B cell (primary cell): Measurements from ENCODE around the gene COPS7B. TPM values are rescaled to one million over a fixed set of nuclear protein-coding genes. Genes with fewer than 3 reads are reported as not detected.

Experiments
- ATAC-seq: fragments of 200-7000 bp; cut with Tn5 transposase; one replicate; pipeline ENCODE4 v1.10.0; 2021; ENCODE audit warnings: low read depth, mild to moderate bottlenecking, moderate number of reproducible peaks, moderate library complexity
- CTCF ChIA-PET: fragments of 350-600 bp; sonication (Branson Sonifier 250); formaldehyde crosslinking; loops from one replicate; lab custom pipeline; 2021; ENCODE audit warnings: antibody characterized with exemption, inconsistent platforms; lab: Charles Lee
- POLR2A ChIA-PET: fragments of 350-600 bp; sonication (Branson Sonifier 250); formaldehyde crosslinking; loops from one replicate; lab custom pipeline; 2021; ENCODE audit warnings: antibody characterized with exemption; lab: Charles Lee
- DNase-seq: peaks from one replicate; pipeline ENCODE4 v3.0.0; 2013
- H2AFZ ChIP-seq: 2 replicates; pipeline ENCODE4 v1.6.1; 2012; ENCODE audit warnings: mild to moderate bottlenecking, low read depth, low read length; ENCODE audit not compliant: insufficient read depth, poor library complexity, severe bottlenecking
- H3K27ac ChIP-seq, 2 donors: 1 replicate in 1 of 2; 2 replicates in 1 of 2; pipeline ENCODE4 v1.5.1; 2012 to 2013; ENCODE audit warnings: low read length in 2 of 2, mild to moderate bottlenecking in 2 of 2, moderate library complexity in 1 of 2
- H3K27me3 ChIP-seq, 4 experiments: fragments of 200-600 bp in 1 of 4; sonication (generic) in 1 of 4; replicated peaks in 1 of 4; 1 replicate in 2 of 4; 2 replicates in 2 of 4; pipeline versions ENCODE4 v1.6.1 to v1.7.0; 2013 to 2016; ENCODE audit warnings: low read length in 3 of 4, mild to moderate bottlenecking in 2 of 4, mixed read lengths in 1 of 4, moderate library complexity in 1 of 4; ENCODE audit not compliant: insufficient read depth in 4 of 4, control insufficient read depth in 3 of 4; ENCODE audit errors: control extremely low read depth in 1 of 4
- H3K36me3 ChIP-seq, 2 experiments: replicated peaks in 1 of 2; 1 replicate in 1 of 2; 2 replicates in 1 of 2; pipeline versions ENCODE4 v1.6.1 to v1.7.1; 2013; ENCODE audit warnings: low read length in 1 of 2; ENCODE audit not compliant: insufficient read depth in 2 of 2, control insufficient read depth in 1 of 2; ENCODE audit errors: control extremely low read depth in 1 of 2, extremely low read depth in 1 of 2
- H3K4me1 ChIP-seq, 2 donors: fragments of 200-600 bp in 1 of 2; sonication (generic) in 1 of 2; 1 replicate in 1 of 2; 2 replicates in 1 of 2; pipeline versions ENCODE4 v1.5.1 to v1.6.1; 2013 to 2017; ENCODE audit warnings: low read length in 2 of 2; ENCODE audit not compliant: control insufficient read depth in 2 of 2, insufficient read depth in 2 of 2
- H3K4me2 ChIP-seq: replicated peaks from 2 replicates; pipeline ENCODE3; 2012; ENCODE audit warnings: mild to moderate bottlenecking, low read depth, low read length; ENCODE audit not compliant: poor library complexity, severe bottlenecking
- H3K4me3 ChIP-seq, 5 experiments: fragments of 200-600 bp in 1 of 5; sonication (generic) in 1 of 5; 1 replicate in 3 of 5; 2 replicates in 2 of 5; pipeline versions ENCODE4 v1.5.1 to v1.7.0; 2011 to 2016; ENCODE audit warnings: low read length in 4 of 5, mild to moderate bottlenecking in 4 of 5, low read depth in 2 of 5, control low read depth in 1 of 5, moderate library complexity in 1 of 5; ENCODE audit not compliant: insufficient read depth in 1 of 5; ENCODE audit errors: control extremely low read depth in 1 of 5, extremely low read depth in 1 of 5
- H3K79me2 ChIP-seq: fragments of 200-600 bp; sonication (generic); one replicate; pipeline ENCODE4 v1.6.0; 2016; ENCODE audit warnings: low read length; ENCODE audit not compliant: control insufficient read depth, insufficient read depth
- H3K9ac ChIP-seq: fragments of 200-600 bp; sonication (generic); 2 replicates; pipeline ENCODE4 v1.6.1; 2017; ENCODE audit warnings: mild to moderate bottlenecking, low read length, moderate library complexity
- H3K9me3 ChIP-seq, 3 donors: one replicate each; pipeline versions ENCODE4 v1.6.1 to v1.7.1; 2013; ENCODE audit warnings: low read length in 2 of 3; ENCODE audit not compliant: control insufficient read depth in 2 of 3, insufficient read depth in 1 of 3; ENCODE audit errors: control extremely low read depth in 1 of 3
- H4K20me1 ChIP-seq: 2 replicates; pipeline ENCODE4 v1.6.0; 2012; ENCODE audit warnings: mild to moderate bottlenecking, low read length; ENCODE audit not compliant: insufficient read depth, control insufficient read depth, poor library complexity, severe bottlenecking
- H3K27ac Mint-ChIP-seq: one replicate; pipeline ENCODE4 v1.8.0; 2021; ENCODE audit warnings: mixed read lengths
- H3K27me3 Mint-ChIP-seq: one replicate; pipeline ENCODE4 v1.8.0; 2021; ENCODE audit warnings: mixed read lengths
- H3K4me1 Mint-ChIP-seq: one replicate; pipeline ENCODE4 v1.8.0; 2021; ENCODE audit warnings: mixed read lengths
- H3K4me3 Mint-ChIP-seq: one replicate; pipeline ENCODE4 v1.8.0; 2021; ENCODE audit warnings: mixed read lengths
- H3K9me3 Mint-ChIP-seq: one replicate; pipeline ENCODE4 v1.8.0; 2022; ENCODE audit warnings: mixed read lengths; ENCODE audit not compliant: insufficient read depth
- CTCF ChIP-seq: fragments of 200-600 bp; IDR thresholded peaks from one replicate; pipeline ENCODE4 v1.8.0; 2022; ENCODE audit warnings: antibody characterized with exemption, mild to moderate bottlenecking
- EZH2 ChIP-seq: IDR thresholded peaks from 2 replicates; pipeline ENCODE4 v1.6.1; 2012; ENCODE audit warnings: borderline replicate concordance, low read depth, mild to moderate bottlenecking, moderate library complexity, low read length; ENCODE audit not compliant: insufficient read depth, poor library complexity, severe bottlenecking
- WGBS: methylation state at CpG from one replicate; pipeline ENCODE4 v1.1.5; 2013; ENCODE audit warnings: missing lambda C conversion rate; ENCODE audit not compliant: insufficient coverage; 5-methylcytosine and 5-hydroxymethylcytosine counted together
- intact Hi-C: fragments of 100-400 bp; cut with micrococcal nuclease; formaldehyde crosslinking; loops from one replicate; pipeline ENCODE4 v1.10.0; 2022
- polyA plus RNA-seq: library from polyadenylated mRNA; depleted of rRNA; stranded (reverse); fragments of >200 nt; gene quantifications from 2 replicates; pipeline ENCODE4 v1.2.3, GENCODE V29; 2012
- total RNA-seq, 2 donors: library from RNA; stranded (reverse); fragments of 120-200 nt in 1 of 2; gene quantifications; 1 replicate in 1 of 2; 2 replicates in 1 of 2; pipeline versions ENCODE4 v1.2.3 to v1.2.4, GENCODE V29; 2013 to 2022

COPS7B gene
- total and polyA plus RNA-seq, 2 donors (not counting 1 experiment from before 2014, with no cell fraction given), result 52.7 to 70.8 TPM

DNA sequence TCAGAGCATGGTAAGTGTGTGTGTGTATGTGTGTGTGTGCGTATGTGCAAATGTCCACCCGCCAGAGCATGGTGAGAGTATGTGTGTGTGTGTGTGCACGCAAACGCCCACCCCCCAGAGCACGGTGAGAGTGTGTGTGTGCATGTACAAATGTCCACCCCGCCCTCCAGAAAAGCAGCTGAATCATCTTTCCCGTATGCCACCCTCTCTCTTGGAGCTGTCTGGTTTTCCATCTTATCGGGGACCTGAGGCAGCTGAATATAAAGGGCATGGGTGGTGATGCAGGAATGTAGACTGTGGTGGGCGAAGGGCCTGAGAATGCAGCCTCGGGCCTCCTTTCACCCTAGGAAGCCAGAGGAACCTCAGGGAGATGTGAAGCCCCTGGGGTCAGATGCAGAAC is 66.9 kb downstream of the COPS7B start:
- H3K27me3 Mint-ChIP-seq, result peaks cover 12% of the 10 kb centered on the region
- H2AFZ ChIP-seq, result no peak overlapping the region
- no peaks in the 10 kb centered on the region for H4K20me1 ChIP-seq
- H3K9me3 Mint-ChIP-seq, result no peaks in the 10 kb centered on the region
- TF ChIP-seq CTCF, result no peak
- no peak for TF ChIP-seq EZH2
- no peak overlapping the region for H3K27ac Mint-ChIP-seq
- no peaks in the 10 kb centered on the region for H3K79me2 ChIP-seq
- ATAC-seq (no peak), DNase-seq (no peak)
- no peaks in the 10 kb centered on the region for H3K9me3 ChIP-seq
- peaks cover 0 to 4% (median 0%) of the 10 kb centered on the region in 4 experiments for H3K27me3 ChIP-seq
- ChIA-PET CTCF (interaction anchor here (0.8 to 1.5 kb wide), 4 partner anchors 33 to 47 kb away, joined by 3 to 4 read pairs (median 4); no protein-coding TSS in a partner anchor), POLR2A (no interaction called here)
- 80% methylated on average over 8 of the region's 10 CpGs for whole genome bisulfite sequencing
- H3K4me3 ChIP-seq, result no peak overlapping the region
- peaks cover 7% of the 10 kb centered on the region for H3K4me1 Mint-ChIP-seq
- H3K27ac ChIP-seq, result no peak overlapping the region
- H3K4me2 ChIP-seq, result no peak overlapping the region
- no peaks in the 10 kb centered on the region for H3K36me3 ChIP-seq
- H3K4me3 Mint-ChIP-seq, result no peak overlapping the region
- intact Hi-C loops, result no loop called here
- H3K4me1 ChIP-seq, result no peaks in the 10 kb centered on the region
- H3K9ac ChIP-seq, result no peak overlapping the region

- no peak overlapping the region for H3K27ac Mint-ChIP-seq
- H3K9me3 Mint-ChIP-seq, result no peaks in the 10 kb centered on the region
- peaks cover 7% of the 10 kb centered on the region for H3K4me1 Mint-ChIP-seq
- CTCF ChIA-PET, result no interaction called here
- no peak overlapping the region for H2AFZ ChIP-seq
- TF ChIP-seq CTCF, result no peak
- no peak for TF ChIP-seq EZH2
- WGBS, result 99% methylated on average over 9 of the region's 9 CpGs
- no peak overlapping the region for H3K4me2 ChIP-seq
- no peaks in the 10 kb centered on the region for H4K20me1 ChIP-seq
- intact Hi-C loops, result no loop called here
- H3K9ac ChIP-seq, result no peak overlapping the region
- H3K4me3 ChIP-seq, result no peak overlapping the region
- H3K9me3 ChIP-seq, result no peaks in the 10 kb centered on the region
- H3K27me3 ChIP-seq, result peaks cover 0 to 4% (median 0%) of the 10 kb centered on the region in 4 experiments
- no peak overlapping the region for H3K4me3 Mint-ChIP-seq
- POLR2A ChIA-PET, result interaction anchor here (0.5 kb wide), 1 partner anchor 751 kb away, joined by 6 read pairs; no protein-coding TSS in a partner anchor
- H3K79me2 ChIP-seq, result no peaks in the 10 kb centered on the region
- ATAC-seq (no peak), DNase-seq (no peak)
- no peaks in the 10 kb centered on the region for H3K4me1 ChIP-seq
- H3K36me3 ChIP-seq, result no peaks in the 10 kb centered on the region
- H3K27ac ChIP-seq, result no peak overlapping the region
- H3K27me3 Mint-ChIP-seq, result peaks cover 12% of the 10 kb centered on the region
These were observed 68.4 kb downstream of the COPS7B start for GRCh38 chr2:231854616-231855125.
